AG04449 (cell line): ENCODE measurements around the gene PRICKLE1.

Experiments
- CTCF ChIA-PET: fragments of 350-600 bp; formaldehyde crosslinking; extraction: SDS; loops from one replicate; lab custom pipeline; 2021; ENCODE audit warnings: antibody characterized with exemption; lab: Yijun Ruan, JAX
- POLR2A ChIA-PET: fragments of 400-600, 350-600 bp; formaldehyde crosslinking; extraction: SDS; loops from one replicate; lab custom pipeline; 2020; ENCODE audit warnings: antibody characterized with exemption, inconsistent platforms; lab: Yijun Ruan, JAX
- DNase-seq: peaks from one replicate; pipeline ENCODE4 v3.0.0-alpha.2; 2010; ENCODE audit warnings: low read depth, low spot score
- H3K4me3 ChIP-seq: 2 replicates; pipeline ENCODE4 v1.5.1; 2011; ENCODE audit warnings: low read depth, mild to moderate bottlenecking, control low read depth, low read length
- CTCF ChIP-seq: IDR thresholded peaks from one replicate; pipeline ENCODE4 v1.5.1; 2011; ENCODE audit warnings: mild to moderate bottlenecking, moderate library complexity, low read length, control low read depth, inconsistent platforms; ENCODE audit not compliant: insufficient read depth; ENCODE audit errors: missing control alignments

The PRICKLE1 gene

GRCh38 chr12:42611571-42612230 lies 22.2 kb upstream of the PRICKLE1 start:
- TF ChIP-seq CTCF, result no peak
- ChIA-PET CTCF (interaction anchor here (1.0 to 1.4 kb wide), 2 partner anchors 20 to 129 kb away, joined by 3 to 4 read pairs; no protein-coding TSS in a partner anchor), POLR2A (no interaction called here)
- H3K4me3 ChIP-seq, result no peak overlapping the region
- DNase-seq, result no peak

- no peak for TF ChIP-seq CTCF
- POLR2A ChIA-PET, result no interaction called here
Observed at GRCh38 chr12:42609605-42610004, 20.1 kb upstream of the PRICKLE1 start.

GRCh38 chr12:42608196-42608825 lies 18.8 kb upstream of the PRICKLE1 start:
- ChIA-PET CTCF (interaction anchor here (1.2 kb wide), 1 partner anchor 8 kb away, joined by 3 read pairs; no protein-coding TSS in a partner anchor), POLR2A (no interaction called here)
- no peak overlapping the region for H3K4me3 ChIP-seq
- no peak for TF ChIP-seq CTCF
- DNase-seq, result no peak

More at GRCh38 chr12:42609605-42610004, 20.1 kb upstream of the PRICKLE1 start:
- CTCF ChIA-PET, result no interaction called here
- no peak overlapping the region for H3K4me3 ChIP-seq
- DNase-seq, result no peak

GRCh38 chr12:42607584-42608058 lies 18.1 kb upstream of the PRICKLE1 start:
- ChIA-PET POLR2A (no interaction called here), CTCF (interaction anchor here (1.2 kb wide), 1 partner anchor 8 kb away, joined by 3 read pairs; no protein-coding TSS in a partner anchor)
- TF ChIP-seq CTCF, result no peak
- DNase-seq, result no peak
- H3K4me3 ChIP-seq, result no peak overlapping the region

- DNase-seq, result no peak
- ChIA-PET POLR2A (interaction anchor here (0.7 kb wide), 1 partner anchor 327 kb away, joined by 3 read pairs; no protein-coding TSS in a partner anchor), CTCF (no interaction called here)
- H3K4me3 ChIP-seq, result no peak overlapping the region
- TF ChIP-seq CTCF, result no peak
Observed at GRCh38 chr12:42606471-42606870, 16.9 kb upstream of the PRICKLE1 start.

GRCh38 chr12:42605685-42606084 lies 16.1 kb upstream of the PRICKLE1 start:
- POLR2A ChIA-PET, result interaction anchor here (0.7 kb wide), 1 partner anchor 327 kb away, joined by 3 read pairs; no protein-coding TSS in a partner anchor
- no peak for TF ChIP-seq CTCF

More at GRCh38 chr12:42605685-42606084, 16.1 kb upstream of the PRICKLE1 start:
- no peak overlapping the region for H3K4me3 ChIP-seq
- DNase-seq, result no peak
- CTCF ChIA-PET, result no interaction called here
